HEK293 (cell line): Measurements from ENCODE around the gene PTGIS.

ENCODE experiments used
- CTCF ChIA-PET: fragments of 350-600 bp; formaldehyde crosslinking; extraction: SDS; loops from one replicate; lab custom pipeline; 2021; ENCODE audit warnings: antibody characterized with exemption; lab: Yijun Ruan, JAX
- POLR2A ChIA-PET: fragments of 300-600 bp; formaldehyde crosslinking; extraction: SDS; loops from one replicate; lab custom pipeline; 2020; ENCODE audit warnings: antibody characterized with exemption, inconsistent platforms; lab: Yijun Ruan, JAX
- H3K27ac ChIP-seq: fragments of 200-500 bp; sonication (Bioruptor generic); 2 replicates; pipeline ENCODE4 v1.5.1; 2014; ENCODE audit warnings: low read depth, low read length, control low read depth, inconsistent platforms; ENCODE audit errors: extremely low read depth
- H3K36me3 ChIP-seq, 2 experiments: fragments of 200-500 bp in 1 of 2; sonication (Bioruptor generic) in 1 of 2; 1 replicate in 1 of 2; 2 replicates in 1 of 2; pipeline ENCODE4 v1.5.1; 2014 to 2017; ENCODE audit warnings: inconsistent platforms in 2 of 2, low read length in 2 of 2; ENCODE audit not compliant: control insufficient read depth in 2 of 2, insufficient read depth in 1 of 2
- H3K4me1 ChIP-seq: fragments of 200-500 bp; sonication (Bioruptor generic); 2 replicates; pipeline ENCODE4 v1.5.1; 2014; ENCODE audit warnings: mild to moderate bottlenecking, low read length, inconsistent platforms; ENCODE audit not compliant: control insufficient read depth, insufficient read depth
- H3K4me3 ChIP-seq: 2 replicates; pipeline ENCODE4 v1.5.1; 2011; ENCODE audit warnings: low read depth, mild to moderate bottlenecking, control low read depth, low read length, moderate library complexity
- H3K9me3 ChIP-seq: fragments of 200-500 bp; sonication (Bioruptor generic); 2 replicates; pipeline ENCODE4 v1.5.1; 2014; ENCODE audit warnings: low read depth, low read length, inconsistent platforms; ENCODE audit not compliant: control insufficient read depth, insufficient read depth
- AEBP2 ChIP-seq: fragments of 450-650 bp; formaldehyde crosslinking; IDR thresholded peaks from 2 replicates; pipeline ENCODE4 v1.5.1; 2016; ENCODE audit warnings: missing biosample characterization, missing genetic modification characterization, borderline replicate concordance
- MYNN ChIP-seq: fragments of 450-650 bp; formaldehyde crosslinking; IDR thresholded peaks from 2 replicates; pipeline ENCODE4 v1.5.1; 2016; ENCODE audit warnings: missing biosample characterization, missing genetic modification characterization, borderline replicate concordance
- RBAK ChIP-seq: fragments of 450-650 bp; formaldehyde crosslinking; IDR thresholded peaks from 2 replicates; pipeline ENCODE4 v1.5.1; 2016; ENCODE audit warnings: missing biosample characterization, missing genetic modification characterization
- REPIN1 ChIP-seq: fragments of 450-650 bp; formaldehyde crosslinking; IDR thresholded peaks from 2 replicates; pipeline ENCODE4 v1.5.1; 2017; ENCODE audit warnings: missing biosample characterization, missing genetic modification characterization, low read depth
- ZBTB7A ChIP-seq: fragments of 450-650 bp; formaldehyde crosslinking; IDR thresholded peaks from 2 replicates; pipeline ENCODE4 v1.5.1; 2016; ENCODE audit warnings: low read depth, missing biosample characterization, missing genetic modification characterization
- ZIC2 ChIP-seq: fragments of 450-650 bp; formaldehyde crosslinking; IDR thresholded peaks from 2 replicates; pipeline ENCODE4 v1.5.1; 2016; ENCODE audit warnings: missing biosample characterization, missing genetic modification characterization
- ZNF114 ChIP-seq: fragments of 450-650 bp; formaldehyde crosslinking; IDR thresholded peaks from 2 replicates; pipeline ENCODE4 v1.5.0; 2017; ENCODE audit warnings: missing biosample characterization, missing genetic modification characterization
- ZNF175 ChIP-seq: fragments of 450-650 bp; formaldehyde crosslinking; IDR thresholded peaks from 2 replicates; pipeline ENCODE4 v1.5.1; 2016; ENCODE audit warnings: missing biosample characterization, missing genetic modification characterization
- ZNF24 ChIP-seq: fragments of 450-650 bp; formaldehyde crosslinking; IDR thresholded peaks from 2 replicates; pipeline ENCODE4 v1.5.1; 2016; ENCODE audit warnings: missing biosample characterization, missing genetic modification characterization
- ZNF280D ChIP-seq: fragments of 450-650 bp; formaldehyde crosslinking; IDR thresholded peaks from 2 replicates; pipeline ENCODE4 v1.5.1; 2016; ENCODE audit warnings: missing biosample characterization, missing genetic modification characterization
- ZNF311 ChIP-seq: fragments of 450-650 bp; formaldehyde crosslinking; IDR thresholded peaks from 2 replicates; pipeline ENCODE4 v1.5.1; 2017; ENCODE audit warnings: missing biosample characterization, missing genetic modification characterization, borderline replicate concordance
- ZNF341 ChIP-seq: fragments of 450-650 bp; formaldehyde crosslinking; IDR thresholded peaks from 2 replicates; pipeline ENCODE4; 2016; ENCODE audit warnings: low read depth, missing biosample characterization, missing genetic modification characterization
- ZNF473 ChIP-seq: fragments of 450-650 bp; formaldehyde crosslinking; IDR thresholded peaks from 2 replicates; pipeline ENCODE4 v1.5.1; 2017; ENCODE audit warnings: missing biosample characterization, missing genetic modification characterization
- ZNF510 ChIP-seq: fragments of 450-650 bp; formaldehyde crosslinking; IDR thresholded peaks from 2 replicates; pipeline ENCODE4 v1.5.1; 2018; ENCODE audit warnings: mild to moderate bottlenecking, missing genetic modification characterization, missing biosample characterization; ENCODE audit not compliant: insufficient replicate concordance
- ZNF558 ChIP-seq: fragments of 450-650 bp; formaldehyde crosslinking; IDR thresholded peaks from 2 replicates; pipeline ENCODE4 v1.5.1; 2016; ENCODE audit warnings: missing biosample characterization, missing genetic modification characterization
- ZNF596 ChIP-seq: fragments of 450-650 bp; IDR thresholded peaks from 2 replicates; pipeline ENCODE4 v1.5.0; 2018; ENCODE audit warnings: missing biosample characterization, mild to moderate bottlenecking, missing genetic modification characterization, moderate library complexity
- ZNF623 ChIP-seq: fragments of 450-650 bp; formaldehyde crosslinking; IDR thresholded peaks from 2 replicates; pipeline ENCODE4 v1.5.1; 2016; ENCODE audit warnings: missing biosample characterization, missing genetic modification characterization
- ZNF776 ChIP-seq: fragments of 450-650 bp; formaldehyde crosslinking; IDR thresholded peaks from 2 replicates; pipeline ENCODE4 v1.5.0; 2017; ENCODE audit warnings: missing biosample characterization, missing genetic modification characterization, borderline replicate concordance
- ZNF830 ChIP-seq: fragments of 450-650 bp; IDR thresholded peaks from 2 replicates; pipeline ENCODE4 v1.5.0; 2018; ENCODE audit warnings: missing biosample characterization, missing genetic modification characterization, low read depth, mild to moderate bottlenecking, moderate library complexity
- ZNF837 ChIP-seq: fragments of 450-650 bp; formaldehyde crosslinking; IDR thresholded peaks from 2 replicates; pipeline ENCODE4 v1.5.1; 2016; ENCODE audit warnings: missing biosample characterization, missing genetic modification characterization
- TF ChIP-seq, protein P1 (sequence below): fragments of 450-650 bp; formaldehyde crosslinking; IDR thresholded peaks from 2 replicates; pipeline ENCODE4 v1.5.1; 2016; ENCODE audit warnings: missing biosample characterization, missing genetic modification characterization
- TF ChIP-seq, protein P2 (sequence below): fragments of 450-650 bp; formaldehyde crosslinking; IDR thresholded peaks from 2 replicates; pipeline ENCODE4 v1.5.1; 2017; ENCODE audit warnings: missing biosample characterization, missing genetic modification characterization
- TF ChIP-seq, protein P3 (sequence below): fragments of 450-650 bp; formaldehyde crosslinking; IDR thresholded peaks from 2 replicates; pipeline ENCODE4 v1.5.1; 2016; ENCODE audit warnings: missing biosample characterization, missing genetic modification characterization

Gene PTGIS

GRCh38 chr20:49471397-49471796, 96.5 kb downstream of the PTGIS start:
- Histone ChIP-seq H3K9me3 (no peaks in the 10 kb centered on the region), H3K27ac (no peak overlapping the region), H3K4me1 (no peaks in the 10 kb centered on the region), H3K4me3 (no peak overlapping the region), H3K36me3 (no peaks in the 10 kb centered on the region)
- ChIA-PET CTCF (no interaction called here), POLR2A (no interaction called here)
- no peak for TF ChIP-seq ZIC2 (tag by site-specific recombination)
- TF ChIP-seq ZNF311: no peak
- TF ChIP-seq REPIN1 (tag by site-specific recombination): no peak
- TF ChIP-seq, protein P1, sequence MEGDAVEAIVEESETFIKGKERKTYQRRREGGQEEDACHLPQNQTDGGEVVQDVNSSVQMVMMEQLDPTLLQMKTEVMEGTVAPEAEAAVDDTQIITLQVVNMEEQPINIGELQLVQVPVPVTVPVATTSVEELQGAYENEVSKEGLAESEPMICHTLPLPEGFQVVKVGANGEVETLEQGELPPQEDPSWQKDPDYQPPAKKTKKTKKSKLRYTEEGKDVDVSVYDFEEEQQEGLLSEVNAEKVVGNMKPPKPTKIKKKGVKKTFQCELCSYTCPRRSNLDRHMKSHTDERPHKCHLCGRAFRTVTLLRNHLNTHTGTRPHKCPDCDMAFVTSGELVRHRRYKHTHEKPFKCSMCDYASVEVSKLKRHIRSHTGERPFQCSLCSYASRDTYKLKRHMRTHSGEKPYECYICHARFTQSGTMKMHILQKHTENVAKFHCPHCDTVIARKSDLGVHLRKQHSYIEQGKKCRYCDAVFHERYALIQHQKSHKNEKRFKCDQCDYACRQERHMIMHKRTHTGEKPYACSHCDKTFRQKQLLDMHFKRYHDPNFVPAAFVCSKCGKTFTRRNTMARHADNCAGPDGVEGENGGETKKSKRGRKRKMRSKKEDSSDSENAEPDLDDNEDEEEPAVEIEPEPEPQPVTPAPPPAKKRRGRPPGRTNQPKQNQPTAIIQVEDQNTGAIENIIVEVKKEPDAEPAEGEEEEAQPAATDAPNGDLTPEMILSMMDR (tag by site-specific recombination): no peak
- no peak for TF ChIP-seq ZNF830 (tag by site-specific recombination)
- no peak for TF ChIP-seq ZNF24 (tag by site-specific recombination)
- no peak for TF ChIP-seq ZBTB7A (tag by site-specific recombination)
- TF ChIP-seq AEBP2 (tag by site-specific recombination): no peak
- no peak for TF ChIP-seq ZNF280D (tag by site-specific recombination)
- no peak for TF ChIP-seq ZNF558
- TF ChIP-seq ZNF837 (tag by site-specific recombination): no peak

- no peak for TF ChIP-seq ZNF175 (tag by site-specific recombination)
- TF ChIP-seq, protein P2, sequence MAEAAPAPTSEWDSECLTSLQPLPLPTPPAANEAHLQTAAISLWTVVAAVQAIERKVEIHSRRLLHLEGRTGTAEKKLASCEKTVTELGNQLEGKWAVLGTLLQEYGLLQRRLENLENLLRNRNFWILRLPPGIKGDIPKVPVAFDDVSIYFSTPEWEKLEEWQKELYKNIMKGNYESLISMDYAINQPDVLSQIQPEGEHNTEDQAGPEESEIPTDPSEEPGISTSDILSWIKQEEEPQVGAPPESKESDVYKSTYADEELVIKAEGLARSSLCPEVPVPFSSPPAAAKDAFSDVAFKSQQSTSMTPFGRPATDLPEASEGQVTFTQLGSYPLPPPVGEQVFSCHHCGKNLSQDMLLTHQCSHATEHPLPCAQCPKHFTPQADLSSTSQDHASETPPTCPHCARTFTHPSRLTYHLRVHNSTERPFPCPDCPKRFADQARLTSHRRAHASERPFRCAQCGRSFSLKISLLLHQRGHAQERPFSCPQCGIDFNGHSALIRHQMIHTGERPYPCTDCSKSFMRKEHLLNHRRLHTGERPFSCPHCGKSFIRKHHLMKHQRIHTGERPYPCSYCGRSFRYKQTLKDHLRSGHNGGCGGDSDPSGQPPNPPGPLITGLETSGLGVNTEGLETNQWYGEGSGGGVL (tag by site-specific recombination): no peak
- no peak for TF ChIP-seq ZNF473 (tag by site-specific recombination)
- TF ChIP-seq ZNF623 (tag by site-specific recombination): peak; percentile 82
- no peak for TF ChIP-seq MYNN (tag by site-specific recombination)
- TF ChIP-seq, protein P3, sequence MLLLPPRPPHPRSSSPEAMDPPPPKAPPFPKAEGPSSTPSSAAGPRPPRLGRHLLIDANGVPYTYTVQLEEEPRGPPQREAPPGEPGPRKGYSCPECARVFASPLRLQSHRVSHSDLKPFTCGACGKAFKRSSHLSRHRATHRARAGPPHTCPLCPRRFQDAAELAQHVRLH (tag by site-specific recombination): no peak
- TF ChIP-seq ZNF596 (tag by site-specific recombination): no peak
- no peak for TF ChIP-seq RBAK (tag by site-specific recombination)
- TF ChIP-seq ZNF341: peak; percentile 87
- no peak for TF ChIP-seq ZNF776 (tag by site-specific recombination)
- no peak for TF ChIP-seq ZNF510 (tag by site-specific recombination)
- no peak for TF ChIP-seq ZNF114 (tag by site-specific recombination)
- Histone ChIP-seq H3K4me3 (no peak overlapping the region), H3K4me1 (no peaks in the 10 kb centered on the region), H3K36me3 (no peaks in the 10 kb centered on the region), H3K27ac (no peak overlapping the region), H3K9me3 (no peaks in the 10 kb centered on the region)
- POLR2A ChIA-PET: no interaction called here
- CTCF ChIA-PET: no interaction called here
These were observed 97.0 kb downstream of the PTGIS start for GRCh38 chr20:49470922-49471321.
